ENCODE measurements around the gene CGB3.

The CGB3 gene

GRCh38 chr19:49014870-49015255, 9.3 kb downstream of the CGB3 start:
- DNase-seq, result no peak

- DNase-seq, result no peak
Observed at GRCh38 chr19:49014123-49014869, 9.8 kb downstream of the CGB3 start.

GRCh38 chr19:49011194-49011593, 12.9 kb downstream of the CGB3 start:
- no peak for DNase-seq

GRCh38 chr19:49010453-49010852, 13.7 kb downstream of the CGB3 start:
- DNase-seq, result no peak

- DNase-seq, result no peak
Observed at GRCh38 chr19:49009828-49010227, 14.3 kb downstream of the CGB3 start.

- DNase-seq, result no peak
Observed at GRCh38 chr19:49006905-49007304, 17.2 kb downstream of the CGB3 start.

GRCh38 chr19:49004964-49005614, 19.0 kb downstream of the CGB3 start:
- no peak for DNase-seq

GRCh38 chr19:49004133-49004532, 20.0 kb downstream of the CGB3 start:
- no peak for DNase-seq

GRCh38 chr19:48999481-49000325, 24.4 kb downstream of the CGB3 start:
- peak; percentile 62 to 65 for DNase-seq

- DNase-seq, result peak; percentile 36 to 41
Observed at GRCh38 chr19:48997972-48998371, 26.2 kb downstream of the CGB3 start.

GRCh38 chr19:48994035-48994386, 30.1 kb downstream of the CGB3 start:
- DNase-seq, result no peak

- peak; percentile 99 for DNase-seq
Observed at GRCh38 chr19:48993175-48994034, 30.7 kb downstream of the CGB3 start, which contains the start of the genes GYS1 and RUVBL2. Gene GYS1 (minus strand): TSS chr19:48993309. CDS start chr19:48993112, 197 bp downstream. Gene RUVBL2 (plus strand): TSS chr19:48993887. CDS start chr19:48993912, 25 bp downstream.

- DNase-seq, result no peak
Observed at GRCh38 chr19:48992581-48993174, 31.5 kb downstream of the CGB3 start.

- DNase-seq, result no peak
Observed at GRCh38 chr19:48991873-48992580, 32.1 kb downstream of the CGB3 start.

GRCh38 chr19:48991011-48991609, 33.0 kb downstream of the CGB3 start:
- DNase-seq, result no peak

GRCh38 chr19:48990400-48990799, 33.7 kb downstream of the CGB3 start:
- no peak for DNase-seq

GRCh38 chr19:48989701-48990291, 34.3 kb downstream of the CGB3 start:
- no peak for DNase-seq

GRCh38 chr19:48988860-48989259, 35.3 kb downstream of the CGB3 start:
- no peak for DNase-seq

GRCh38 chr19:48988286-48988685, 35.8 kb downstream of the CGB3 start:
- no peak for DNase-seq

- DNase-seq, result no peak
Observed at GRCh38 chr19:48987323-48987722, 36.8 kb downstream of the CGB3 start.

- DNase-seq, result no peak
Observed at GRCh38 chr19:48986211-48986610, 37.9 kb downstream of the CGB3 start.
